OCI-LY7 (cell line): ENCODE data around the gene RIMBP2. TPM values are rescaled to one million over a fixed set of nuclear protein-coding genes. Genes with fewer than 3 reads are reported as not detected.

Experiments
- BruUV-seq: library from RNA; stranded (reverse); fragments of 400-500 nt; replicated peaks from 2 replicates; lab custom pipeline; 2021; lab: Mats Ljungman, UMichigan
- CTCF ChIA-PET: fragments of 300-600 bp; sonication (Branson Sonifier 250); formaldehyde crosslinking; loops from one replicate; lab custom pipeline; 2022; ENCODE audit warnings: antibody characterized with exemption; ENCODE audit not compliant: unreplicated experiment; lab: Charles Lee
- POLR2A ChIA-PET: fragments of 300-600 bp; sonication (Branson Sonifier 250); formaldehyde crosslinking; loops from one replicate; lab custom pipeline; 2022; ENCODE audit warnings: antibody characterized with exemption; lab: Charles Lee
- DNase-seq: peaks from one replicate; pipeline ENCODE4 v3.0.0-alpha.2; 2015; ENCODE audit warnings: low spot score
- H2AFZ ChIP-seq: fragments of 200-600 bp; sonication (generic), shearing (Covaris generic); 2 replicates; pipeline ENCODE4 v1.6.1; 2014; ENCODE audit warnings: mild to moderate bottlenecking, antibody characterized with exemption, low read length, moderate library complexity
- H3K27ac ChIP-seq: fragments of 200-600 bp; sonication (generic); 2 replicates; pipeline ENCODE4 v1.5.1; 2014; ENCODE audit warnings: mixed run types, low read depth, mild to moderate bottlenecking, moderate library complexity, low read length, inconsistent platforms; ENCODE audit not compliant: poor library complexity, severe bottlenecking
- H3K36me3 ChIP-seq: fragments of 200-600 bp; sonication (generic); 2 replicates; pipeline ENCODE4 v1.6.1; 2014; ENCODE audit warnings: mild to moderate bottlenecking, antibody characterized with exemption, low read length, moderate library complexity, mixed read lengths; ENCODE audit not compliant: insufficient read depth
- H3K4me1 ChIP-seq: fragments of 200-600 bp; sonication (generic); 2 replicates; pipeline ENCODE4 v1.5.1; 2014; ENCODE audit warnings: mild to moderate bottlenecking, low read length; ENCODE audit not compliant: insufficient read depth, poor library complexity, severe bottlenecking
- H3K4me2 ChIP-seq: fragments of 200-600 bp; sonication (generic); 2 replicates; pipeline ENCODE4 v1.6.1; 2014; ENCODE audit warnings: mild to moderate bottlenecking, low read length
- H3K4me3 ChIP-seq: fragments of 200-600 bp; sonication (generic); 2 replicates; pipeline ENCODE4 v1.5.1; 2014; ENCODE audit warnings: mild to moderate bottlenecking, low read depth, low read length; ENCODE audit not compliant: poor library complexity, severe bottlenecking
- H3K79me2 ChIP-seq: fragments of 200-600 bp; sonication (generic); 2 replicates; pipeline ENCODE4 v1.6.1; 2016; ENCODE audit warnings: low read depth, mild to moderate bottlenecking, low read length, moderate library complexity, mixed read lengths; ENCODE audit not compliant: insufficient read depth
- H3K9me2 ChIP-seq: fragments of 200-600 bp; sonication (generic); 2 replicates; pipeline ENCODE4 v1.6.1; 2016; ENCODE audit warnings: mild to moderate bottlenecking, low read length, mixed read lengths; ENCODE audit not compliant: insufficient read depth
- H3K9me3 ChIP-seq: fragments of 200-600 bp; sonication (generic); 2 replicates; pipeline ENCODE4 v1.6.1; 2014; ENCODE audit warnings: mild to moderate bottlenecking, mixed run types, low read length, mixed read lengths
- H4K20me1 ChIP-seq: fragments of 200-600 bp; sonication (generic); 2 replicates; pipeline ENCODE4 v1.6.1; 2014; ENCODE audit warnings: mild to moderate bottlenecking, antibody characterized with exemption, low read length, moderate library complexity, mixed read lengths; ENCODE audit not compliant: insufficient read depth
- EZH2phosphoT487 ChIP-seq: fragments of 200-600 bp; sonication (generic); IDR thresholded peaks from 2 replicates; pipeline ENCODE4 v1.6.1; 2018; ENCODE audit warnings: low read depth, borderline replicate concordance, mild to moderate bottlenecking, mixed run types, antibody characterized with exemption, low read length, moderate library complexity, mixed read lengths
- intact Hi-C: fragments of 100-400 bp; cut with micrococcal nuclease; formaldehyde crosslinking; loops from one replicate; pipeline ENCODE4 v1.10.0; 2022; ENCODE audit not compliant: unreplicated experiment
- total RNA-seq, 2 experiments: library from RNA; depleted of rRNA in 1 of 2; stranded (reverse); fragments of >200 nt in 1 of 2; shearing (Covaris generic) in 1 of 2; gene quantifications; 2 replicates each; pipeline ENCODE4 v1.2.3, GENCODE V29; 2014 to 2022
- TF ChIP-seq, protein P1 (sequence below): fragments of 200-600 bp; sonication (generic); conservative IDR thresholded peaks from 2 replicates; pipeline ENCODE4 v1.5.1; 2014; ENCODE audit warnings: mild to moderate bottlenecking, antibody characterized with exemption, low read length, moderate library complexity, mixed read lengths

The RIMBP2 gene
- total RNA-seq, 2 experiments from 2014 or later, result not detected

GRCh38 chr12:130675791-130676190 is 40.3 kb downstream of the RIMBP2 start:
- Histone ChIP-seq H3K27ac (no peak overlapping the region), H4K20me1 (no peaks in the 10 kb centered on the region), H2AFZ (no peak overlapping the region), H3K36me3 (no peaks in the 10 kb centered on the region), H3K79me2 (no peaks in the 10 kb centered on the region), H3K9me2 (no peaks in the 10 kb centered on the region), H3K9me3 (no peaks in the 10 kb centered on the region), H3K4me3 (no peak overlapping the region), H3K4me1 (no peaks in the 10 kb centered on the region), H3K4me2 (no peak overlapping the region)
- intact Hi-C loops, result no loop called here
- no peak for DNase-seq
- no peak for TF ChIP-seq EZH2phosphoT487
- TF ChIP-seq, protein P1, sequence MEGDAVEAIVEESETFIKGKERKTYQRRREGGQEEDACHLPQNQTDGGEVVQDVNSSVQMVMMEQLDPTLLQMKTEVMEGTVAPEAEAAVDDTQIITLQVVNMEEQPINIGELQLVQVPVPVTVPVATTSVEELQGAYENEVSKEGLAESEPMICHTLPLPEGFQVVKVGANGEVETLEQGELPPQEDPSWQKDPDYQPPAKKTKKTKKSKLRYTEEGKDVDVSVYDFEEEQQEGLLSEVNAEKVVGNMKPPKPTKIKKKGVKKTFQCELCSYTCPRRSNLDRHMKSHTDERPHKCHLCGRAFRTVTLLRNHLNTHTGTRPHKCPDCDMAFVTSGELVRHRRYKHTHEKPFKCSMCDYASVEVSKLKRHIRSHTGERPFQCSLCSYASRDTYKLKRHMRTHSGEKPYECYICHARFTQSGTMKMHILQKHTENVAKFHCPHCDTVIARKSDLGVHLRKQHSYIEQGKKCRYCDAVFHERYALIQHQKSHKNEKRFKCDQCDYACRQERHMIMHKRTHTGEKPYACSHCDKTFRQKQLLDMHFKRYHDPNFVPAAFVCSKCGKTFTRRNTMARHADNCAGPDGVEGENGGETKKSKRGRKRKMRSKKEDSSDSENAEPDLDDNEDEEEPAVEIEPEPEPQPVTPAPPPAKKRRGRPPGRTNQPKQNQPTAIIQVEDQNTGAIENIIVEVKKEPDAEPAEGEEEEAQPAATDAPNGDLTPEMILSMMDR, result no peak
- ChIA-PET CTCF (no interaction called here), POLR2A (no interaction called here)
- BruUV-seq, result no TSS peak

DNA sequence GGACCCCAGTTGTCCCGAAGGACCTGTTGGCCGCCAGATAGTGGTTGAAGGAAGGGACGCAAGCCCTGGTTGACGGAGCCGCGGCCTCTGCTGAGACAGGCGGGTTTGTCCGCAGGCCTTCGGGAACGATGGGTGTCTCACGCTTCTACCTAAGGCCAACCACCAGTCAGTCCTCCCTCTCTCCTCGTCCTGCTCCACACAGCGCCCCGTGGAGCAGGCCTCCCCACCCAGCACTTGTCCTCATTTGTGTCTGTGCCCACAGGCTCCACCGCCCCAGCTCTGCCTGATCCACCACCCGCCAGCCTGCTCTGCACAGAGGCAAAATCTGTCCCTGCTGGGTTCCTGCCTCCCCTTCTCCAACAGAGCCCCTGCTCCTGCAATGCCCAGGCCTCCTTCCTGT is 41.0 kb downstream of the RIMBP2 start:
- H3K36me3 ChIP-seq, result no peaks in the 10 kb centered on the region
- ChIA-PET POLR2A (no interaction called here), CTCF (no interaction called here)
- H4K20me1 ChIP-seq, result no peaks in the 10 kb centered on the region
- H2AFZ ChIP-seq, result no peak overlapping the region
- TF ChIP-seq, protein P1, result no peak
- no peak for TF ChIP-seq EZH2phosphoT487
- no peaks in the 10 kb centered on the region for H3K4me1 ChIP-seq
- H3K9me3 ChIP-seq, result no peaks in the 10 kb centered on the region
- no peaks in the 10 kb centered on the region for H3K9me2 ChIP-seq
- H3K4me3 ChIP-seq, result no peak overlapping the region
- no peak for DNase-seq
- BruUV-seq, result no TSS peak
- intact Hi-C loops, result no loop called here
- no peaks in the 10 kb centered on the region for H3K79me2 ChIP-seq
- no peak overlapping the region for H3K27ac ChIP-seq
- H3K4me2 ChIP-seq, result no peak overlapping the region

DNA sequence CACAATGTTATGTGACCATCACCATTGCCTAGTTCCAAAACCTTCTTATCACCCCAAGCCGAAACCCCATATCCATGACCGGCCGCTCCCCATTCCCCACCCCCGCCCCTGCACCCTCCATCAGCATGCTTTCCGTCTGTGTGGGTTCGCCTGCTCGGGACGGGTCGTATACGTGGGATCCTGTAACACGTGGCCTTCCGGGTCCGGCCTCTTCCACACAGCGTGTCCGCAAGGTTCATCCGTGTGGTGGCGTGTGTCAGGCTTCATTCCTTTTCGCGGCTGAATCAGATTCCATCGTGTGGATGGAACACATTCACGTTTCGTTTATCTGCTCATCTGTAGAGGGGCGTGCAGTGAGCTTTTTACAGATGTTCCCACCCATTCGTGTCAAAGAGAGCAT is 41.4 kb downstream of the RIMBP2 start:
- ChIA-PET CTCF (no interaction called here), POLR2A (no interaction called here)
- Histone ChIP-seq H3K4me3 (no peak overlapping the region), H3K4me1 (no peaks in the 10 kb centered on the region), H3K9me3 (no peaks in the 10 kb centered on the region), H3K79me2 (no peaks in the 10 kb centered on the region), H4K20me1 (no peaks in the 10 kb centered on the region), H2AFZ (no peak overlapping the region), H3K4me2 (no peak overlapping the region), H3K9me2 (no peaks in the 10 kb centered on the region), H3K36me3 (no peaks in the 10 kb centered on the region), H3K27ac (no peak overlapping the region)
- BruUV-seq, result no TSS peak
- TF ChIP-seq, protein P1, result no peak
- TF ChIP-seq EZH2phosphoT487, result no peak
- DNase-seq, result no peak
- intact Hi-C loops, result no loop called here
